Nephron (organoid): ENCODE measurements around the gene XYLB.
A peak's percentile ranks its signal among the peaks of the same experiment; 100 is the strongest.

Experiments used
- H3K27ac Mint-ChIP-seq, 3 experiments: 2 replicates each; pipeline ENCODE4 v1.8.0; 2020; ENCODE audit warnings: mixed read lengths in 3 of 3, mild to moderate bottlenecking in 2 of 3, moderate library complexity in 1 of 3
- H3K27me3 Mint-ChIP-seq: 2 replicates; pipeline ENCODE4 v1.8.0; 2021; ENCODE audit warnings: low read depth, mild to moderate bottlenecking, moderate library complexity, mixed read lengths
- H3K36me3 Mint-ChIP-seq: 2 replicates; pipeline ENCODE4 v1.8.0; 2020; ENCODE audit warnings: low read depth, mixed read lengths
- H3K4me1 Mint-ChIP-seq: 2 replicates; pipeline ENCODE4 v1.8.0; 2020; ENCODE audit warnings: mixed read lengths
- H3K4me3 Mint-ChIP-seq, 3 experiments: 2 replicates each; pipeline ENCODE4 v1.8.0; 2020; ENCODE audit warnings: mild to moderate bottlenecking in 3 of 3, mixed read lengths in 3 of 3, moderate library complexity in 2 of 3
- H3K9me3 Mint-ChIP-seq: 2 replicates; pipeline ENCODE4 v1.8.0; 2020; ENCODE audit warnings: mixed read lengths
- CTCF ChIP-seq, 3 experiments: fragments of 200-600 bp; sonication (generic); IDR thresholded peaks; one replicate each; pipeline ENCODE4 v1.5.0; 2021; ENCODE audit warnings: antibody characterized with exemption in 3 of 3; ENCODE audit not compliant: unreplicated experiment in 3 of 3

Gene XYLB

GRCh38 chr3:38458796-38459498, 112.4 kb downstream of the XYLB start:
- H3K4me1 Mint-ChIP-seq: peaks cover 59% of the 10 kb centered on the region
- peaks cover 26% of the 10 kb centered on the region for H3K36me3 Mint-ChIP-seq
- no peak for TF ChIP-seq CTCF (IDR thresholded peaks at IDR 0.05; ENCODE audit: unreplicated experiment in 3 of 3)
- peak overlapping the region; percentile 38 to 71 (median 71) for H3K27ac Mint-ChIP-seq
- H3K27me3 Mint-ChIP-seq: no peaks in the 10 kb centered on the region
- H3K9me3 Mint-ChIP-seq: peaks cover 4% of the 10 kb centered on the region
- peak overlapping the region in 2 of 3 experiments; percentile 3 to 68 for H3K4me3 Mint-ChIP-seq

DNA sequence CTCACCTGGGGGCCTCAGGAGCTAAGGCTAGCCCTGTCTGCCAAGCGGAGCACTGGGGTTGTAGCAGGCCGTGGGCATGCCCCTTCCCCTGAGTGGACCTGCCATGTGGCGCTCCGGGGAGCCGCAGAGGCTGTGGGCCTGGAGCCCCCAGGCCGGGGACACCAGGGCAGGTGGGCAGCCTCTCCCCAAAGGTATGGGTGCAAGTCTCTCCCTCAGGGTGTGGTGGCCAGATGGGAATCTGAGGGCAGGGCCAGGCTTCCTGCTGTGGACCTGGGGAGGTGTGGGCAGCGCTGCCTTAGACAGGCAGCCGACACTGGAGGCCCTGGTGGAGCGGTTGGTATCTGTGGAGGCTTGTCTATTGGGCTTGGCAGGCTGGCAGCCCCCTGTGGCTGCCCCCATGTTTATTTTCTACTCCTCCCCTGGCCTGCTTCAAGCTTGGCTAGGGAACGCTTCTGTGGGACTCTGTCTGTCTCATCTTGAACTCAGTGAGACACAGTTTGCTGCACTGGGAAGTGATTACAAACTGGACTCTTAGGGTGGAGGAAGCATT, 113.0 kb downstream of the XYLB start:
- H3K4me1 Mint-ChIP-seq: peaks cover 59% of the 10 kb centered on the region
- H3K9me3 Mint-ChIP-seq: peaks cover 9% of the 10 kb centered on the region
- TF ChIP-seq CTCF (IDR thresholded peaks at IDR 0.05; ENCODE audit: unreplicated experiment in 3 of 3): no peak
- H3K27me3 Mint-ChIP-seq: no peaks in the 10 kb centered on the region
- peak overlapping the region; percentile 82 to 94 (median 90) for H3K27ac Mint-ChIP-seq
- H3K36me3 Mint-ChIP-seq: peaks cover 32% of the 10 kb centered on the region
- peak overlapping the region in 2 of 3 experiments; percentile 28 to 69 for H3K4me3 Mint-ChIP-seq

DNA sequence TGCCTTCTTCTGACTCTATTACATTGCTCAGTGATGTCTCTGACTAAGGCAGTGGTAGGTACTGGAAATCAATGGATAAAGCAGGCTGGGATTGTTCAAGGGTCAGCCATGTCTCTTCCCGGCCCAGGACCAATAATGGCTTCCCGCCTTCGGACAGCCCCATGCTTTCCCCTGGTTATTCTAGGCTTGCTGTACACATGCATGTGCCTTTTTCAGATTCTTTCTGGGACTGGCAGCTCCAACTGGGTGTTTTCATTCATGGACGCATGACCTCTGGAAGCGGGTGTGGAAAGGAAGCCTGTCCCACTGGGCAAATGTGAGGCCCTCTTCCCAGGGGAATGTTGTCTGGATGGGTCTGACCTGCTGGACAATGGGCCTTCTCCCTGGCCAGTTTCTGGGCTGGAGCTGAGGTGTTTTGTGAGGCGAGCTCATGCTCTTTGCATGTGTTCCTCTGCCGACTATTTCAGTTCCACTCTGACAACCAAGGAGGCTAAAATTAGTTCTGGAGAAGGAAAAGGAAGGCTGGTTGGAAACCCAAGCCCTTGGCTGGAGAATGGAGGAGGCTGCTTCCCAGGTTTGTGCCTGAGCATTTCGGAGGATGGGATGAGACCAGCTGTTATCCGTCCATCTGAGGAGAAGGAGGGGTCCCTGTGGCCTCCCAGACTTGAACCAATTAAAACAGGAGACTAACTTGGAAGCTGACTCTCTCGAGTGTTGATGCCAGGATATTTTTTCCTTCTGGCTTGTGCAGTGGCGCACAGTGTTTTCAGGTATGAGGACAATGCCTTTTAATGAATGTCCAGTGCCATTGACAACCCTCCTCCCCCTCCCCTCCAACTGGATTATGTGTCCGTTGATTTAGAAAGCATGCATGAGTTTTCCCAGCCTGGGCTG, 114.0 kb downstream of the XYLB start:
- Mint-ChIP-seq H3K4me3 (peak overlapping the region in 2 of 3 experiments; percentile 52 to 69), H3K27me3 (no peaks in the 10 kb centered on the region), H3K36me3 (peaks cover 38% of the 10 kb centered on the region), H3K4me1 (peaks cover 59% of the 10 kb centered on the region), H3K27ac (peak overlapping the region; percentile 82 to 94 (median 90)), H3K9me3 (peaks cover 14% of the 10 kb centered on the region)
- TF ChIP-seq CTCF (IDR thresholded peaks at IDR 0.05; ENCODE audit: unreplicated experiment in 3 of 3): no peak
